Ovary (tissue), 3 donors: ENCODE data around the gene VPS54.

Source experiments
- EP300 ChIP-seq: sonication (generic); formaldehyde crosslinking; IDR thresholded peaks from one replicate; pipeline ENCODE4 v1.6.1; 2017; ENCODE audit warnings: antibody characterized with exemption
- TF ChIP-seq, protein P1 (sequence below), 3 donors: fragments of 450-650 bp in 2 of 3; fragments of 200-600 bp in 1 of 3; IDR thresholded peaks; one replicate each; pipeline versions ENCODE4 v1.5.1 to v1.8.0; 2016 to 2022; ENCODE audit warnings: antibody characterized with exemption in 3 of 3, mild to moderate bottlenecking in 1 of 3
- donor health status: DM: no; HTN: no; CAD: no.

DNA sequence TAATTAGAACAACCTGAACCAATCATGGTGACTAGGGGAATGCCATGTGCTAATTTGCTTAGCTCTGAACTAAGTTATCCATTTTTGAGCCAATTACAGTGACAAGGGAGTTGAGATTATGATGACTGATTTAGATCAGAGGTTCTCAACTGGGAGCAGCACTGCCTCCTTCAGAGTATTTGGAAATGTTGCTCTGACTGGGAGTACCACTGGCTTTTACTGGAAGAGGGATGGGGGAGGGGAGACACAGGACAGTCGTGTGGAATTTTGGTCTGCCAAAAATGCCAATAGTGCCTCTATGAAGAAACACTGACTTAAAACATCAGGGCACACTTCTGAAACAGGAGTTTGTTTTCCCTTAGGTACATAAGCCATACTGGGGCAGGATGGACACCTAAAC is 48.1 kb upstream of the VPS54 start:
- TF ChIP-seq, protein P1, sequence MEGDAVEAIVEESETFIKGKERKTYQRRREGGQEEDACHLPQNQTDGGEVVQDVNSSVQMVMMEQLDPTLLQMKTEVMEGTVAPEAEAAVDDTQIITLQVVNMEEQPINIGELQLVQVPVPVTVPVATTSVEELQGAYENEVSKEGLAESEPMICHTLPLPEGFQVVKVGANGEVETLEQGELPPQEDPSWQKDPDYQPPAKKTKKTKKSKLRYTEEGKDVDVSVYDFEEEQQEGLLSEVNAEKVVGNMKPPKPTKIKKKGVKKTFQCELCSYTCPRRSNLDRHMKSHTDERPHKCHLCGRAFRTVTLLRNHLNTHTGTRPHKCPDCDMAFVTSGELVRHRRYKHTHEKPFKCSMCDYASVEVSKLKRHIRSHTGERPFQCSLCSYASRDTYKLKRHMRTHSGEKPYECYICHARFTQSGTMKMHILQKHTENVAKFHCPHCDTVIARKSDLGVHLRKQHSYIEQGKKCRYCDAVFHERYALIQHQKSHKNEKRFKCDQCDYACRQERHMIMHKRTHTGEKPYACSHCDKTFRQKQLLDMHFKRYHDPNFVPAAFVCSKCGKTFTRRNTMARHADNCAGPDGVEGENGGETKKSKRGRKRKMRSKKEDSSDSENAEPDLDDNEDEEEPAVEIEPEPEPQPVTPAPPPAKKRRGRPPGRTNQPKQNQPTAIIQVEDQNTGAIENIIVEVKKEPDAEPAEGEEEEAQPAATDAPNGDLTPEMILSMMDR (IDR thresholded peaks at IDR 0.05), result no peak
- no peak for TF ChIP-seq EP300
